ES-I3 (cell line): Measurements from ENCODE around the gene ZNF33A.
"Not testable (repeated sequence)": the region's sequence is repeated elsewhere in the genome, so short reads cannot be mapped to it uniquely, and the experiment has no call there.

Experiments
- H3K36me3 ChIP-seq: 2 replicates; pipeline ENCODE4 v1.6.1; 2013; ENCODE audit warnings: mild to moderate bottlenecking, low read length, control low read depth, moderate library complexity; ENCODE audit not compliant: insufficient read depth
- H3K4me1 ChIP-seq: 2 replicates; pipeline ENCODE4 v1.6.1; 2013; ENCODE audit warnings: mild to moderate bottlenecking, control low read depth, low read length; ENCODE audit not compliant: insufficient read depth
- H3K9ac ChIP-seq: 2 replicates; pipeline ENCODE4 v1.6.1; 2013; ENCODE audit warnings: low read depth, mild to moderate bottlenecking, low read length, moderate library complexity
- H3K9me3 ChIP-seq: 2 replicates; pipeline ENCODE4 v1.6.1; 2013; ENCODE audit warnings: mild to moderate bottlenecking, low read length, moderate library complexity; ENCODE audit not compliant: control insufficient read depth, insufficient read depth

The ZNF33A gene

GRCh38 chr10:38010119-38010903, at the start of gene ZNF33A:
TSS of gene ZNF33A (plus strand) at chr10:38010675. CDS start at chr10:38012342, 1,667 bp downstream.
- H3K4me1 ChIP-seq = no peaks in the 10 kb centered on the region
- H3K9ac ChIP-seq = peak within 1 kb of the TSS; percentile 62
- no peaks in the 10 kb centered on the region for H3K9me3 ChIP-seq
- H3K36me3 ChIP-seq = no peaks in the 10 kb centered on the region

- H3K4me1 ChIP-seq = no peaks in the 10 kb centered on the region
- no peak overlapping the region for H3K9ac ChIP-seq
- H3K9me3 ChIP-seq = peaks cover 2% of the 10 kb centered on the region; the same call in 1 of the 2 replicates
- H3K36me3 ChIP-seq = no peaks in the 10 kb centered on the region; the same call in 1 of the 2 replicates
Measured at GRCh38 chr10:37965006-37965405, 45.5 kb upstream of the ZNF33A start.

DNA sequence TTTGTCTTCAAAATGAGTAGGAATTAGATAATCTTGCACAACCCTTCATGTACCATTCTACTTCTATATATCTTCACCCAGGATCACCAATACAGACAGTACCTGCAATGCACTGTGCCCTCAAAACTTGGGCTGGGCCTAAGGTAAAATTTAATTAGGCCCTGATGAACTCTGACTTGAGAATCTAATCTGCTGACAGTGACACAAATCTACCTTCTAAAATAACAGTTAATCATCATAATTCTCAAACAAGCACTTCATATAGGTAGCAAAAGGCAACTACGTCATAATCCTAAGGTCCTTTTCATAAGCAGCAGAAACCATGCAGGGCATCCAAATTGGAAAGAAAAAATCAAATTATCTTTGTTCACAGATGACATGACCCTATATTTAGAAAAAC, 38.1 kb upstream of the ZNF33A start:
- no peaks in the 10 kb centered on the region; the same call in 1 of the 2 replicates for H3K9me3 ChIP-seq
- H3K36me3 ChIP-seq = no peaks in the 10 kb centered on the region
- no peaks in the 10 kb centered on the region for H3K4me1 ChIP-seq
- H3K9ac ChIP-seq = no peak overlapping the region

DNA sequence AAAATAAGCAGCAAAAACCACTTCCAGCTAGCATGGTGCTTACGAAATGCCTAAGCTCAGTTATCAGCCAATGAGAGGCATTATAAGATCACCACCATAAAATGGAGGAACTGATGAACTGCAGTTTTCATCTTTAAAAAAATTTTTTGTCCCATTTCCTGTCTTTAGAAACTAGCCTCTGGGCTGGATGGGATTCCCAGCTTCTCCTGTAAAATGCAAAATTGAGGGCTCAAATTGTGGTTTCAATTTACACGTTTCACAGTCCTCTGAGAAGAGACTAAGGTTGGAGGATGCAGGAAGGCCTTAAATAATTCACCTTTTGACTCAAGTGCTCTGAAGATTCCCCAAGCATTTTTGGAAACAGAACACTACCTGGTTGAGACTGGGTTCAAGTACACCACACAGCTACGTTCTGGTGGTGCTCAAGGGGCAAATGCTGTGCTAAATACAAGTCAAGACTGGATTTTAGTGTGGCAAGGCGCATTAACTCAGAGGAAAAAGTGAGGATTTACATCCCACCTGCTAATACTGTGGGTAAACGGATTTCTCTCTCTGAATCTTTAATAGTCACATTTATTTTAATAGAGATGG, 35.0 kb upstream of the ZNF33A start:
- Histone ChIP-seq H3K4me1 (no peaks in the 10 kb centered on the region), H3K36me3 (no peaks in the 10 kb centered on the region), H3K9ac (peak overlapping the region; percentile 80), H3K9me3 (no peaks in the 10 kb centered on the region)

- Histone ChIP-seq H3K9me3 (no peaks in the 10 kb centered on the region), H3K36me3 (no peaks in the 10 kb centered on the region), H3K4me1 (no peaks in the 10 kb centered on the region), H3K9ac (peak within 1 kb of the TSS; percentile 80)
Measured at GRCh38 chr10:37976091-37976879, 34.2 kb upstream of the ZNF33A start, which contains the start of gene ZNF25. TSS of gene ZNF25 (minus strand) at chr10:37976647. CDS start at chr10:37971722, 4,925 bp downstream.

DNA sequence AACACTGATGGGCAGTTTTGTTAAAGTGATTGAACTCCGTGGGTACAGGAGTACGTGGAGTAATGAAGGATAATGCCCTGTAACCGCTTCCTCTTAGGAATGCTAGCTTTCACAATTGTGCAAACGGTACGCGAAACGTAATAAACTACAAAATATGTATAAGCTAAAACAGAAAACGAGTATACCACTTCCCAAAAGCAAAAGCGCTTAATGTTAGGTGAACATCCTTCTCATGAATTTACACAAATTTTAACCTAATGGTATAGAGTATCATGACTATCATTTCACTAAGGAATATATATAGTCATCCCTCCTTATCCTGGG, 33.6 kb upstream of the ZNF33A start:
- Histone ChIP-seq H3K9ac (peak overlapping the region; percentile 80; the same call in 1 of the 2 replicates), H3K4me1 (no peaks in the 10 kb centered on the region), H3K9me3 (no peaks in the 10 kb centered on the region), H3K36me3 (no peaks in the 10 kb centered on the region)

GRCh38 chr10:37991655-37992054, 18.8 kb upstream of the ZNF33A start:
- H3K36me3 ChIP-seq = no peaks in the 10 kb centered on the region

GRCh38 chr10:37992083-37992482, 18.4 kb upstream of the ZNF33A start:
- Histone ChIP-seq H3K9me3 (no peaks in the 10 kb centered on the region), H3K4me1 (no peaks in the 10 kb centered on the region), H3K9ac (no peak overlapping the region), H3K36me3 (no peaks in the 10 kb centered on the region)

More at GRCh38 chr10:37991655-37992054, 18.8 kb upstream of the ZNF33A start:
- Histone ChIP-seq H3K9me3 (no peaks in the 10 kb centered on the region), H3K9ac (no peak overlapping the region), H3K4me1 (no peaks in the 10 kb centered on the region)

DNA sequence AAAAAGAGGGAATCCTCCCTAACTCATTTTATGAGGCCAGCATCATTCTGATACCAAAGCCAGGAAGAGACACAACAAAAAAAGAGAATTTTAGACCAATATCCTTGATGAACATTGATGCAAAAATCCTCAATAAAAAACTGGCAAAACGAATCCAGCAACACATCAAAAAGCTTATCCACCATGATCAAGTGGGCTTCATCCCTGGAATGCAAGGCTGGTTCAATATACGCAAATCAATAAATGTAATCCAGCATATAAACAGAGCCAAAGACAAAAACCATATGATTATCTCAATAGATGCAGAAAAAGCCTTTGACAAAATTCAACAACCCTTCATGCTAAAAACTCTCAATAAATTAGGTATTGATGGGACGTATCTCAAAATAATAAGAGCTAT, 11.6 kb upstream of the ZNF33A start:
- not testable (repeated sequence) for H3K4me1 ChIP-seq, H3K9ac ChIP-seq, H3K36me3 ChIP-seq, H3K9me3 ChIP-seq

GRCh38 chr10:38000474-38000873, 10.0 kb upstream of the ZNF33A start:
- not testable (repeated sequence) for H3K9ac ChIP-seq, H3K4me1 ChIP-seq, H3K9me3 ChIP-seq, H3K36me3 ChIP-seq

DNA sequence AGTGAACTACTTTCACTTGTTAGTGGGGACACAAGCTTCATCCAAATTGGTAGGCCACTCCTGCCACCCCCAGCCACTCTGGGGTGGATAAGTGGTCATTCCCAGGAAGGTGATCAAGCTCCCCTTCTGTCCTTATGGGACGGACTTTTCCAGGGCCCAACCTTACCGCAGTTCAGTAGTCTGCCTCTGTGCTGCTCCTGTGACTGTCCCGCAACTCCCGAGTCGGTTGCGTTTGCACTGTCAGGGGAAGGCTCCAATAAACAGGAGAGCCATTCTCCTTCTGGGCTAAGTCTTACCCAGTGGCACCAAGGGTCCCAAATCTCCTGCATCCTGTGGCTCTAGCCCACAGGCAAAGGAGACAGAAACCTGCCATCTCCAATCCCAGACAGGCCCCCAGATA, 7.4 kb upstream of the ZNF33A start:
- no peaks in the 10 kb centered on the region for H3K4me1 ChIP-seq
- H3K36me3 ChIP-seq = no peaks in the 10 kb centered on the region
- H3K9me3 ChIP-seq = no peaks in the 10 kb centered on the region
- no peak overlapping the region for H3K9ac ChIP-seq

- H3K36me3 ChIP-seq = no peaks in the 10 kb centered on the region
Measured at GRCh38 chr10:38003588-38003987, 6.9 kb upstream of the ZNF33A start.

GRCh38 chr10:38007551-38007950, 2.9 kb upstream of the ZNF33A start:
- Histone ChIP-seq H3K36me3 (no peaks in the 10 kb centered on the region), H3K4me1 (no peaks in the 10 kb centered on the region), H3K9ac (no peak overlapping the region), H3K9me3 (no peaks in the 10 kb centered on the region)

More at GRCh38 chr10:38003588-38003987, 6.9 kb upstream of the ZNF33A start:
- H3K4me1 ChIP-seq = no peaks in the 10 kb centered on the region
- no peak overlapping the region for H3K9ac ChIP-seq
- no peaks in the 10 kb centered on the region for H3K9me3 ChIP-seq

DNA sequence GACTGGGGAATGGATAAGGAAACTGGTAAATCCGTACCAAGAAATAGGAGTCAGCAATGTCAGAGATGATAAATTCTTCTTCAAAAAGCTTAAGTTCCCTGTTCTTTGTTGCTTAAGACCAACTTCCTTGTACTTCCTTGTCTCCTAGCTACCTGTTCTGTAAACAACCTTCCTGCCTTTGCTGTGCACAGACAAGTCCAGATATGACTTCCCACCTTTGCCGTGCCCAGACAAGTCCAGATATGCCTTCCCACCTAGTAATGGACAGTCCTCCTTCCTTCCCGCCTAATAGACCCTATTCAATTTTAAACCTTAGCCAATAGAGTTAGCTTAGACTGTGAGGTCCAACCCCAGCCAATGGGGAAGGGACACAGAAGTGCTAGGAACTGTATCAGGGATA, 2.5 kb upstream of the ZNF33A start:
- Histone ChIP-seq H3K4me1 (no peaks in the 10 kb centered on the region), H3K9ac (no peak overlapping the region), H3K9me3 (no peaks in the 10 kb centered on the region), H3K36me3 (no peaks in the 10 kb centered on the region)
